GM19395 (cell line): ENCODE data around the gene NUMA1.
A peak's percentile ranks its signal among the peaks of the same experiment; 100 is the strongest.

Experiments used
- ATAC-seq: cut with Tn5 transposase; IDR thresholded peaks from one replicate; pipeline ENCODE4 v1.9.1; 2021; ENCODE audit warnings: mild to moderate bottlenecking, moderate library complexity; ENCODE audit not compliant: unreplicated experiment

The NUMA1 gene

GRCh38 chr11:72080326-72081183 lies at the start of gene NUMA1, which contains the start of gene LRRC51:
TSS of gene NUMA1 (minus strand) at chr11:72080542. CDS start at chr11:72035943, 44,599 bp downstream.
TSS of gene LRRC51 (plus strand) at chr11:72080850. CDS start at chr11:72089084, 8,234 bp downstream.
- ATAC-seq = peak; percentile 96

- no peak for ATAC-seq
These were observed 49.0 kb upstream of the NUMA1 start for GRCh38 chr11:72129381-72129780.

- no peak for ATAC-seq
These were observed 47.6 kb upstream of the NUMA1 start for GRCh38 chr11:72127923-72128322.

GRCh38 chr11:72125956-72126355 lies 45.6 kb upstream of the NUMA1 start:
- no peak for ATAC-seq

- ATAC-seq = no peak
These were observed 43.7 kb upstream of the NUMA1 start for GRCh38 chr11:72124046-72124445.

- ATAC-seq = no peak
These were observed 42.8 kb upstream of the NUMA1 start for GRCh38 chr11:72123117-72123653.

GRCh38 chr11:72122607-72123006 lies 42.3 kb upstream of the NUMA1 start:
- ATAC-seq = no peak

GRCh38 chr11:72120930-72121329 lies 40.6 kb upstream of the NUMA1 start:
- no peak for ATAC-seq

GRCh38 chr11:72119198-72119597 lies 38.9 kb upstream of the NUMA1 start:
- no peak for ATAC-seq

- ATAC-seq = no peak
These were observed 35.8 kb upstream of the NUMA1 start for GRCh38 chr11:72116019-72116755.

- no peak for ATAC-seq
These were observed 34.2 kb upstream of the NUMA1 start for GRCh38 chr11:72114570-72114969.

- no peak for ATAC-seq
These were observed 32.9 kb upstream of the NUMA1 start for GRCh38 chr11:72112978-72113808.

GRCh38 chr11:72112143-72112977 lies 32.0 kb upstream of the NUMA1 start, which contains the start of gene ANAPC15:
TSS of gene ANAPC15 (minus strand) at chr11:72112695. CDS start at chr11:72111276, 1,419 bp downstream.
- ATAC-seq = peak; percentile 92

- ATAC-seq = peak; percentile 2
These were observed 31.2 kb upstream of the NUMA1 start for GRCh38 chr11:72111300-72112142.

- no peak for ATAC-seq
These were observed 25.5 kb upstream of the NUMA1 start, which contains the start of gene TOMT for GRCh38 chr11:72105888-72106287. TSS of gene TOMT (plus strand) at chr11:72105924. CDS start at chr11:72105952, 28 bp downstream.

GRCh38 chr11:72103754-72104167 lies 23.4 kb upstream of the NUMA1 start:
- ATAC-seq = no peak

- ATAC-seq = peak; percentile 87
These were observed 22.8 kb upstream of the NUMA1 start, which contains the start of gene LAMTOR1 for GRCh38 chr11:72102946-72103753. TSS of gene LAMTOR1 (minus strand) at chr11:72103297. CDS start at chr11:72103224, 73 bp downstream.

GRCh38 chr11:72102631-72102945 lies 22.2 kb upstream of the NUMA1 start:
- ATAC-seq = no peak
